ENCODE results near the gene EGR2.

Gene EGR2

DNA sequence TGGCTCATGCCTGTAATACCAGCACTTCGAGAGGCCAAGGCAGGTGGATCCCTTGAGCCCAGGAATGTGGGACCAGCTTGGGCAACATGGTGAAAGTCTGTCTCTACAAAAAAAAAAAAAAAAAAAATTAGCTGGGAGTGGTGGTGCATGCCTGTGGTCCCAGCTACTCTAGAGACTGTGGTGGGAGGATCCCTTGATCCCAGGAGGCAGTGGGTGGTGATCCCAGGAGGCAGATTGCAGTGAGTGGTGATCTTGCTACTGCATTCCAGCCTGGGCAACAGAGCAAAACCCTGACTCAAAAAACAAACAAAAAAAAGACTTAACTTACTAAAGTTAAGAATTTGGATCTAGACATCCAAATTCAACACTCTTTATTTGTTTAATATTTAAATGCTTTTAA, 21.9 kb downstream of the EGR2 start:
- no peak for TF ChIP-seq GATA2 (IDR thresholded peaks at IDR 0.05; ENCODE audit: low read depth, low read length)
- TF ChIP-seq GATA3 (IDR thresholded peaks at IDR 0.05; ENCODE audit: low read depth, low read length), result no peak

DNA sequence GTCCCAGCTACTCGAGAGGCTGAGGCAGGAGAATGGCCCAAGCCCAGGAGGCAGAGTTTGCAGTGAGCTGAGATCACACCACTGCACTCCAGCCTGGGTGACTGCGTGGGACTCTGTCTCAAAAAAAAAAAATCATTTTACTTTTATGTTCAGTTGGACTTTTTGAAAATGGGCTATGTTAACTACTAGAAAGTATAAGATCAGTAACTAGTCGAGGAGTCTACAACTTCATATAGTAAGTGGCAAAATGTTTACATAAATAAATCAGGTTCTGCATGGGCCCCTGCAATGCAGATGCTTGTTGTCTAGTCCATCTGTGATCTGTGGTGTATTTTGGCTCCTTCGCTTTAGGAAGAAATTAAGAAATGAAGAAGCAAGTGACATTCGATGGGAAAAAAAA, 23.9 kb downstream of the EGR2 start:
- TF ChIP-seq GATA2 (IDR thresholded peaks at IDR 0.05; ENCODE audit: low read depth, low read length) (no peak), GATA3 (IDR thresholded peaks at IDR 0.05; ENCODE audit: low read depth, low read length) (no peak)

DNA sequence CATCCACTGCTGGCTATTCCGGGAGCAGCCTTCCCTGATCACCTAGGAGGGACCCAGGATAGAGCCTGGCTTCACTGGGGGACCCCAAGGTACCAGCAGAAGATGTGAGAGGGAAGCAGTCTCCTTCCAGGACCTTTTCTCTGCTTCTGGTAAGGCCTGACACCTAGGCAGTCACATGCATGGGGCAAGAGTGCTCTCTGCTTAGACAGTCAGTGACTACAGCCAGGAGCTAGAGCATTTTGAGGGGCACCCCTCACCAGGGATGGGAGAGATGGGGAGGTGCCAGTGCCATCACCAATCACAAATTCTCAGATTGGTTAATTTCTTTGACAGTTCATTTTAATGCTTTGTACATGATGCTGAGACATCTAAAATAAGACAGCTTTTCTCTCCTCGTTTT, 25.6 kb downstream of the EGR2 start:
- no peak for TF ChIP-seq GATA2 (IDR thresholded peaks at IDR 0.05; ENCODE audit: low read depth, low read length)
- no peak for TF ChIP-seq GATA3 (IDR thresholded peaks at IDR 0.05; ENCODE audit: low read depth, low read length)

DNA sequence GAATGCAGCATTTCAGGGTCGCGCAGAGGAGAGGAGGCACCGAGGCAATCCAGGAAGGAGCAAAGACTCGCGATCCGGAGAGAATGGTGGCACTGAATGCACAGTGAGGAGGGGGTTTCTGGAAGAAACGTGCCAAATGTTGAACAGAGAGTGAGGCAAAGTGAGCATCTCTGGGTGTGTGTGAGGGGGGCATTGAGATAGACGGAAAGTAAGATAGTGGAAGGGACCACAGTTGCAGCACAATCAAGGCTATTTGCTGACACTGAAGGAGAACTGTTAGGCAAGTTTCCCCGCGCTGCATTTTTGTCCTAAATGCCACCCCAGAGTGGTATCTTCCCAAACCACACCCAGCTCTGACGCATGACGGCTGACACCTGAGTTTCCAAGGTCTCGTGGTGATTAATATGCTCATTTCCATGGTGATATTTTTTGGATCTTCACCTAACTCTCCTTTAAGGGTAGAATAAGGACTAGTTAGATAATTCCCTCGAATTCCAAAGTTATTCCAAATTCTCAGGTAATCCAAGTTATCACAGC, 26.1 kb downstream of the EGR2 start:
- TF ChIP-seq GATA2 (IDR thresholded peaks at IDR 0.05; ENCODE audit: low read depth, low read length) (no peak), GATA3 (IDR thresholded peaks at IDR 0.05; ENCODE audit: low read depth, low read length) (no peak)

DNA sequence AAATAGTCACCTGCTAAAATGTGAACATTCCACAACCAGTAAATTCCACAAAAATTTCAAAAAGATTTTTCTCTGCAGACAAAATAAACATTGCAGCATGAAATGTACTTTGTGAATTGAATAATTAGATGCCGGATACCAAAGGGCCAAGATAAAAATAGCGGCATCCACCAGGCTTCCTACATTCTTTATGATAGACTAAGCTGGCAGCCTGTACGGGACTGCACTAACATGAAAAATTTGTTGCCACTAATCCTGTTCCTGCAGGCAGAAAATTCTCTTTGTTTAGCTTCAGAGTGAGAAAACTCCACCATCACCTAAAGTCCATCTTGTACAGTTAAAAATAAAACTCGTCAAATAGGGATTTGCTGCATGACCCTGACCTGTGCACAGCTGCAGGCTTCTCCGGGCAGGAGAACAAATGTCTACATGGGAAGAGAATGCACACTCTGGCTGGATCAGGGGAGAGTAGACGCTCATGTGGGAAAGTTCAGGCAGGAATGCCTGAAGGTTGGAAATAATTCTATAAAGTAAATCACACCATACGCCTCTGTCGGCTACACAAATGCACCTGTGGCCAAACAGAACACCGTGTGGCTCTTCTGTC, 27.2 kb downstream of the EGR2 start:
- TF ChIP-seq GATA3 (IDR thresholded peaks at IDR 0.05; ENCODE audit: low read depth, low read length) (no peak), GATA2 (IDR thresholded peaks at IDR 0.05; ENCODE audit: low read depth, low read length) (no peak)

DNA sequence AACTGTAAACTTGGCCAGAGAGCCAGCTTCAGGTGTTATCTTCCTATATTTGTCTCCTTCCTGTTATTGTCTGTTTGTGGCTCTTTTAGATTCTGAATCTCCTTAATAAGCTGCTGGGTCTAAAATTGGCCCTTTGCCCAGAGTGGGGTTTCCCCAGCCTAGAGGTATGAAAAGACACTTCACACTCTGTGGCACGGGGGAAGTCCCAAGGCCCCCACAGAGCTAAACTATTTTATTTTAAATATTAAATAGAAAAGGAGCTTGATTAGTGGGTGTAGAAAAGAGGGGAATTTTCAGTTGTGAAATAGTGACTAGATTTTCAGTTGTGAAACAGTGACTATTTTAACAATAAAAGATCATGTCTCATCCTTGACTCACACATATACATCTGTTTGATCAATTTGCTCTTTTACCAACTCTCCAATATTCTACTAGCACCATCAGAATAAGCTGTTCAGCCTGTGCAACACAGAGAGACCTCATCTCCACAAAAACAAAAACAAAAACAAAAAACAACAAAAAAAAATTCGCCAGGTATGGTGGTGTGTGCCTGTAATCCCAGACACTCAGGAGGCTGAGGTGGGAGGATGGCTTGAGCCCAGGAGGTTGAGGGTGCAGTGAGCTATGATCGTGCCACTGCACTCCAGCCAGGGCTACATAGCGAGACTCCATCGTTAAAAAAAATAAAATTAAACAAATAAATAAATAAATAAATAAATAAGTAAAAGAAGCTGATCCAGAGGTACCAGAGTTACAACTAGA, 36.5 kb downstream of the EGR2 start:
- TF ChIP-seq GATA3 (IDR thresholded peaks at IDR 0.05; ENCODE audit: low read depth, low read length) (no peak), GATA2 (IDR thresholded peaks at IDR 0.05; ENCODE audit: low read depth, low read length) (no peak)

DNA sequence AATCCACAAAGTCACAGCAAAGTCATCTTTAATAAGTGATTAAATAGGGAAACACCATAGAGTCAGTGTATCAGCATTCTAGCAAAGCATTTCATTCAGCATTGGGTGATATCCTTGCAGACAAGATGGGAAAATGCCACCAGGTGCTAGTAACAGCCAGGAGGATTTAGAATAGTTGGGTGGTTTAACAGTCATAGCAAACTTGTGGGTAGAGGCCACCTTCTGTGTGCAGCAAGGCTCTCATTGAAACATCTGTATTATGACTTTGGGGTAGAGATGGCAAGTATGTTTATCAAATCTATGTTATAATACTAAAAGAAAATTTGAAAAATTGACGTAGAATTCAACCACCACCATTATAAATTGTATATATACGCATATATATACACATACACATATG, 38.0 kb downstream of the EGR2 start:
- TF ChIP-seq GATA2 (IDR thresholded peaks at IDR 0.05; ENCODE audit: low read depth, low read length) (no peak), GATA3 (IDR thresholded peaks at IDR 0.05; ENCODE audit: low read depth, low read length) (no peak)

DNA sequence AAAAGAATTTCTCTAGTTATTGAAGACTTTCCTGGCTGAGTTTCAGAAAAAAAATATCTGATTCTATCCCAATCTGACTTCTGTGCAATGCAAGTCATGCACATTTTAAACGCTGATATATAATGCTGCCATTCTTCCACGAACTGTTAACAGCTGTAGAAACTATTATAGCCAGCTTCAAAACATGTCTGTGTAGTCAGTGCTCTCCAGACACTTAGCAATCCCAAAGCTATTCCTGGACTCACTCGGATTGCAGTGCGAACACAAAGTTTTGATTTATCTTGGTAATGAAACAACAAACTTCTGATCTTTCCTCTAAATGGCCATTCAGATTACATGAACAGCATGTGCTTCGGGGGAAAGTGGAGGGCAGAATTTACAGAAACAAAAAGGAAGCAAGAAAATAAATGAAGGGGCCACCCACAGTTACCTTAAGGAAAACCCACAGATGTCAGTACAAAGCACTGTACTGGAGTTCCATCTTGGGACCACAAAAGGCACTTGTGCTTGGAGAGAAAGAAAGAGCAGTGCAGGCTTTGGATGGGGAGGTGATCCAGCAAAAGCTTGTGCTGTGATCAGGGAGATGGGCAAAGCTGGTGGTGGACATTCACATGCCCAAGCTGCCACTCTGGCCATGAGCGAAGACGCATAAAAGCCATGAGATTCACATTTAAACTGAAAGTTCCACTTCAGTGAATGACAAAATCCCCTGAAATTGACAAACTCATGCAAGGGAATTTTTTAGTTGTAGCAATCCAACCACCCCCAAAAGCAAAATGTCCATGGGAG, 43.8 kb downstream of the EGR2 start:
- TF ChIP-seq GATA3 (IDR thresholded peaks at IDR 0.05; ENCODE audit: low read depth, low read length), result no peak
- TF ChIP-seq GATA2 (IDR thresholded peaks at IDR 0.05; ENCODE audit: low read depth, low read length), result no peak

DNA sequence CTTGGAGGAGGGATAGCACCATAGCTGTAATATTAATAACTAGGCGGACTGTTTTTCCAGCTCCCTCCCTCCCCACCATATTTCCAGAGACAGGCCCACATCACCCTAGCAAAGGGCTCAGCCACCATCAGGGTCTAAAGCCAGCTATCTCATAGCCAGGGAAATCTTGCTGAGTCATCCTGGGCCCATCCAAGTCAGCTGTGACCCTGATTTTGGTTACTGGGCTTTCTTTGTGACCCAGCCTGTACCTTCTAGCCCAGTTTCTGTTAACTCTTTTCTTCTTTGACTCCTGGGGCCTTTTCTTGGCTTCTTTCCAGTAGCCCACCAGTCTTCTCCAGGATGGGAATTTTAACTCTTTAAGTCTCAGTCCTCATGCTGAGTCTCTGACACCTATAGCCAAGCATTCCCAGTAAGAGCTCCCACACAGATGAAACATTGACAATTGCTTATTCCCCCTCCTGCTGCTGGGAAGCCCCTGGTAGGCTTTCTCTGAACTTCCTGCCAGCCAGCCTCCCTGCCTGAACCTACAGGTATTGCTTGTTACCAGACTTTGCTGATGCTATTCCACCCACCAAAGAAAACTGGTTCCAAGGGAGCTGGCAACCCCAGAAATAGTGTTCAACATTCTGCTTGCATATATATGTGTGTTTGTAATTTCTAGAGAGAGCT, 46.5 kb downstream of the EGR2 start:
- no peak for TF ChIP-seq GATA3 (IDR thresholded peaks at IDR 0.05; ENCODE audit: low read depth, low read length)
- TF ChIP-seq GATA2 (IDR thresholded peaks at IDR 0.05; ENCODE audit: low read depth, low read length), result no peak

DNA sequence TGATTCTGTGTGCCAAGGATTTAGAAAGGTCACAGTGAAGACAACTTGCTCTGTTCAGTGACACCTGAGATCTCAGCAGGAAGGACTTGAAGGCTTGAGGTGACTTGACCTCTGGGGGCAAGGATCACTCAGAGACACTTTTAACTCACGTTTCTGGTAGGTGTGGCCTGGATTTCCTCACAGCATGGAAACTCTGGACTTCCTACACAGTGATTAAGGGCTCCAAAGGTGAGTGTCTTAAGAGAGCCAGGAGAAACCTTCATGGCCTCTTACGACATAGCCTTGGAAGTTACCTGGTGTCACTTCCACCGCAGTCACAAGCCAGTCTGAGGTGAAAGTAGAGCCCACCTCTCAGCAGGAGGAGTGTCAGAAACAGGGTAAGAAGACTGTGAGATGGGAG, 49.8 kb downstream of the EGR2 start:
- TF ChIP-seq GATA3 (IDR thresholded peaks at IDR 0.05; ENCODE audit: low read depth, low read length) (no peak), GATA2 (IDR thresholded peaks at IDR 0.05; ENCODE audit: low read depth, low read length) (no peak)

DNA sequence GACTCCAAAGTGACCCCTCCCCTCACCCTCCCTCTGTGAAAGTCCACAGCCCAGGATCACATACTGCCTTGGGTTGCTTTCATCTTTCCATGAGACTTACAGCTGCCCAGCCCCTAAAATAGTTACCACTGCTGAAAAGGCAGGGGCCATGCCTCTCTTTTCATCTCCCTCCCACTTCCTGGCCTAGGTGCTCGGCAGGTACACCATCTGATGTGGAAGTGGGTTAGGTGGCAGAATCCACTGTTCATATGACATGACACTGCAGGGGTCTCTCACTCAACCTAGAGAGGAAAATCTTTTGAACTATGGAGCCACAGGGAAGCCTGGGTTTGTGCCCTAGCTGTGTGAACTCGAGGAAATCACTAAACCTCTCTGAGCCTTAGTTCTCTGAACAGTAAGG, 50.4 kb downstream of the EGR2 start:
- TF ChIP-seq GATA2 (IDR thresholded peaks at IDR 0.05; ENCODE audit: low read depth, low read length) (no peak), GATA3 (IDR thresholded peaks at IDR 0.05; ENCODE audit: low read depth, low read length) (no peak)

DNA sequence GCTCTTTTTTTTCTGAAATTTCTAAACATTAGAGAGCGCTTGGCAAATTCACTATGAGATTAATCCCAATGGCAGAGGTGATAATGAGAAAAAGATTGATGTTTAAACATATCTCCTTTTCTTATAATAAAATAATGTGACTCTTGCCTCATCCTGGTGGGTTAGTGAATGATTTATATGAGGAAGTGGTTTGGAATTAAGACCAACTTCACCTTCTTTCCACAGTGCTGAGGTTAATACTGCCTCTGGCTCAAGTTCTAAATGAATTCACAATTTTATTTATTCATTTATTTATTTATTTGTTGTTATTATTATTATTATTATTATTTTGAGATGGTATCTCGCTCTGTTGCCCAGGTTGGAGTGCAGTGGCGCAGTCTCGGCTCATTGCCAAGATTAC, 52.2 kb downstream of the EGR2 start:
- TF ChIP-seq GATA2 (IDR thresholded peaks at IDR 0.05; ENCODE audit: low read depth, low read length), result no peak
- TF ChIP-seq GATA3 (IDR thresholded peaks at IDR 0.05; ENCODE audit: low read depth, low read length), result no peak

DNA sequence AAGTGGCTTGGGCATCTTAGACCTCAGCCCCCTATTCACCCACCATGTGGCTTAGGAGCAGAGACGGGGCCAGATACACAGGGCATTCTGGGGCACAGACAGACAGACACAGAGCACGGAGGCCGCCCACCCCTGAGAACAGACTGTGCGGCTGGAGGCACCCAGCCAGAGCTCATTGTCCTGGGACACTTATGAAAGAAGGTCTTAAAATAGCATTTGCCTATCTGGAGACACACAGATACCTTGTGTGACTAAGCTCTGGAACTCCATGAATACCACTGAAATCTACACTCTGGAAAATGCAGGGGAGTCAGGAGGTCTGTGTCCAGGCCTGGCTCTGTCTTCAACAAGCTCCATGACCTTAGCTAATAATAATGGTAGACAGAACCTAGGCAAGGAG, 53.0 kb downstream of the EGR2 start:
- TF ChIP-seq GATA3 (IDR thresholded peaks at IDR 0.05; ENCODE audit: low read depth, low read length), result no peak
- TF ChIP-seq GATA2 (IDR thresholded peaks at IDR 0.05; ENCODE audit: low read depth, low read length), result no peak
